C4-2B (cell line): ENCODE results near the gene KCNQ4.

ENCODE experiments used
- CTCF ChIP-seq: fragments of 450-650 bp; conservative IDR thresholded peaks from 2 replicates; pipeline ENCODE4 v1.5.1; 2017; ENCODE audit warnings: mild to moderate bottlenecking
- ZFX ChIP-seq: fragments of 450-650 bp; IDR thresholded peaks from 2 replicates; pipeline ENCODE4 v1.6.1; 2017

- no peak for TF ChIP-seq CTCF
- no peak for TF ChIP-seq ZFX
Measured at GRCh38 chr1:40847023-40847745, 63.6 kb downstream of the KCNQ4 start.
